OCI-LY3 (cell line): Measurements from ENCODE around the gene GPR18.

Experiments used
- CTCF ChIP-seq: fragments of 200-600, 300-600 bp; sonication (generic); IDR thresholded peaks from 2 replicates; pipeline ENCODE4 v1.5.1; 2014; ENCODE audit warnings: antibody characterized with exemption, low read length, low read depth
- EZH2phosphoT487 ChIP-seq: fragments of 200-600 bp; shearing (Covaris generic); IDR thresholded peaks from 2 replicates; pipeline ENCODE4 v1.6.1; 2018; ENCODE audit warnings: antibody characterized with exemption, mixed run types, low read depth

GRCh38 chr13:99264051-99264450 lies 5.9 kb upstream of the GPR18 start:
- TF ChIP-seq EZH2phosphoT487 = no peak
- no peak for TF ChIP-seq CTCF
